Measurements from ENCODE around the gene SEZ6L. TPM values are rescaled to one million over a fixed set of nuclear protein-coding genes. Genes with fewer than 3 reads are reported as not detected.
"Not testable (repeated sequence)": the region's sequence is repeated elsewhere in the genome, so short reads cannot be mapped to it uniquely, and the experiment has no call there.

SEZ6L gene
- total RNA-seq, 4 donors from 2014 or later = 0.10 to 0.13 TPM; not detected in 2

DNA sequence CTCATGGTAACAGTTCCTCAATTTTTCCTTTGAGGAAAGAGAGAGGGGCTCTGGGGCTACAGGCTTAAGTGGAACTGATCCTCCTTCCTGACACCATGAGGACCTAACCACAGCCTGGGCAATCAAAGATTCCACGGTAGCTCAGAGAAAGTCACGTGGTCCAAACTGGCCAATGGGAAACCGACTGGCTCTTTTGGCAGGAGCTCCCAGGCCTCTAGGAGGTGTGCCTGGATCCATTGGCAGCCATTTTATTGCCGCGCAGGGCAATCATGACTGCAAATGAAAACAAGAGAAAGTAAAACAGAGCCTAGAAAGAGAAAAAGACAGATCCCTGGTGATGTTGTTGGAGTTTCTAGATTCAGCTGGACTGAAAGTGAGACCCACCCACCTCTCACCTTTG, 232.5 kb downstream of the SEZ6L start:
- H3K4me1 ChIP-seq = no peaks in the 10 kb centered on the region
- no peaks in the 10 kb centered on the region for H3K36me3 ChIP-seq
- no peak overlapping the region for H3K27ac ChIP-seq
- TF ChIP-seq POLR2A (IDR thresholded peaks at IDR 0.05) = no peak
- TF ChIP-seq, protein P1, sequence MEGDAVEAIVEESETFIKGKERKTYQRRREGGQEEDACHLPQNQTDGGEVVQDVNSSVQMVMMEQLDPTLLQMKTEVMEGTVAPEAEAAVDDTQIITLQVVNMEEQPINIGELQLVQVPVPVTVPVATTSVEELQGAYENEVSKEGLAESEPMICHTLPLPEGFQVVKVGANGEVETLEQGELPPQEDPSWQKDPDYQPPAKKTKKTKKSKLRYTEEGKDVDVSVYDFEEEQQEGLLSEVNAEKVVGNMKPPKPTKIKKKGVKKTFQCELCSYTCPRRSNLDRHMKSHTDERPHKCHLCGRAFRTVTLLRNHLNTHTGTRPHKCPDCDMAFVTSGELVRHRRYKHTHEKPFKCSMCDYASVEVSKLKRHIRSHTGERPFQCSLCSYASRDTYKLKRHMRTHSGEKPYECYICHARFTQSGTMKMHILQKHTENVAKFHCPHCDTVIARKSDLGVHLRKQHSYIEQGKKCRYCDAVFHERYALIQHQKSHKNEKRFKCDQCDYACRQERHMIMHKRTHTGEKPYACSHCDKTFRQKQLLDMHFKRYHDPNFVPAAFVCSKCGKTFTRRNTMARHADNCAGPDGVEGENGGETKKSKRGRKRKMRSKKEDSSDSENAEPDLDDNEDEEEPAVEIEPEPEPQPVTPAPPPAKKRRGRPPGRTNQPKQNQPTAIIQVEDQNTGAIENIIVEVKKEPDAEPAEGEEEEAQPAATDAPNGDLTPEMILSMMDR (IDR thresholded peaks at IDR 0.05 in 4 of 5, conservative IDR thresholded peaks at IDR 0.05 in 1 of 5) = no peak
- H3K4me3 ChIP-seq = no peak overlapping the region
- H3K27me3 ChIP-seq = peaks cover 0 to 6% (median 0%) of the 10 kb centered on the region in 3 donors
- H3K9me3 ChIP-seq = no peaks in the 10 kb centered on the region
- in situ Hi-C loops (cut with MboI; ENCODE audit: low sequenced_read_pairs in 4 of 4) = loop anchor here in 1 of 4 donors (5.0 kb wide), 1 partner anchor 61 kb away; no protein-coding TSS in a partner anchor
- intact Hi-C loops (cut with DNase I; ENCODE audit: low total_unique reads) = no loop called here
- no peak for DNase-seq
- no peak for ATAC-seq

GRCh38 chr22:26404851-26405421, 235.7 kb downstream of the SEZ6L start:
- no peak for TF ChIP-seq POLR2A (IDR thresholded peaks at IDR 0.05)
- TF ChIP-seq, protein P1 (IDR thresholded peaks at IDR 0.05 in 4 of 5, conservative IDR thresholded peaks at IDR 0.05 in 1 of 5) = no peak
- in situ Hi-C loops (cut with MboI; ENCODE audit: low sequenced_read_pairs in 4 of 4) = loop anchor here in 1 of 4 donors (5.0 kb wide), 1 partner anchor 57 kb away; no protein-coding TSS in a partner anchor
- DNase-seq = no peak
- intact Hi-C loops (cut with DNase I; ENCODE audit: low total_unique reads) = no loop called here
- no peak overlapping the region for H3K4me3 ChIP-seq
- peaks cover 0 to 8% (median 0%) of the 10 kb centered on the region in 3 donors for H3K27me3 ChIP-seq
- no peaks in the 10 kb centered on the region for H3K36me3 ChIP-seq
- H3K9me3 ChIP-seq = no peaks in the 10 kb centered on the region
- H3K4me1 ChIP-seq = no peaks in the 10 kb centered on the region
- no peak for ATAC-seq
- H3K27ac ChIP-seq = no peak overlapping the region

DNA sequence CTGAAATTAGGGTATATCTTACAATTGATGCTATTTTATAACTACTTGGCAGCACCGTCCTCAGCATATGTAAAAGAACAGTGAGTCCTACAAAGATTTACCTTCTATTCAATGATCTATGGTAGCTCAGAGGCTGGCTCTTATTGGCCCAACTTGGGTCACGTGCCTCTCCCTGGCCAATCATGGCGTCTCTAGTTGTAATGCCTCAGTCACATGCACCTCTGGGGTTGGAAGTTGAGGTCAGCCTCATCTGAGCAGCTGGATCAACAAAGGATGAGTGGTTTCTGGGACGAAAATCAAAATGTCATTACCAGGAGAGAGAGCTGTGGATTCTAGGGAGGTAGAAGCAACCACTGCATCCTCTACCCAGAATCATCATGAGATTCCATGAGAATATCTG, 236.9 kb downstream of the SEZ6L start:
- intact Hi-C loops (cut with DNase I; ENCODE audit: low total_unique reads) = no loop called here
- H3K36me3 ChIP-seq = no peaks in the 10 kb centered on the region
- in situ Hi-C loops (cut with MboI; ENCODE audit: low sequenced_read_pairs in 4 of 4) = no loop called here
- H3K27me3 ChIP-seq = peaks cover 0 to 8% (median 0%) of the 10 kb centered on the region in 3 donors
- H3K9me3 ChIP-seq = no peaks in the 10 kb centered on the region
- TF ChIP-seq, protein P1 (IDR thresholded peaks at IDR 0.05 in 4 of 5, conservative IDR thresholded peaks at IDR 0.05 in 1 of 5) = no peak
- no peak for TF ChIP-seq POLR2A (IDR thresholded peaks at IDR 0.05)
- no peaks in the 10 kb centered on the region for H3K4me1 ChIP-seq
- ATAC-seq = no peak
- H3K27ac ChIP-seq = no peak overlapping the region
- DNase-seq = no peak
- H3K4me3 ChIP-seq = no peak overlapping the region

DNA sequence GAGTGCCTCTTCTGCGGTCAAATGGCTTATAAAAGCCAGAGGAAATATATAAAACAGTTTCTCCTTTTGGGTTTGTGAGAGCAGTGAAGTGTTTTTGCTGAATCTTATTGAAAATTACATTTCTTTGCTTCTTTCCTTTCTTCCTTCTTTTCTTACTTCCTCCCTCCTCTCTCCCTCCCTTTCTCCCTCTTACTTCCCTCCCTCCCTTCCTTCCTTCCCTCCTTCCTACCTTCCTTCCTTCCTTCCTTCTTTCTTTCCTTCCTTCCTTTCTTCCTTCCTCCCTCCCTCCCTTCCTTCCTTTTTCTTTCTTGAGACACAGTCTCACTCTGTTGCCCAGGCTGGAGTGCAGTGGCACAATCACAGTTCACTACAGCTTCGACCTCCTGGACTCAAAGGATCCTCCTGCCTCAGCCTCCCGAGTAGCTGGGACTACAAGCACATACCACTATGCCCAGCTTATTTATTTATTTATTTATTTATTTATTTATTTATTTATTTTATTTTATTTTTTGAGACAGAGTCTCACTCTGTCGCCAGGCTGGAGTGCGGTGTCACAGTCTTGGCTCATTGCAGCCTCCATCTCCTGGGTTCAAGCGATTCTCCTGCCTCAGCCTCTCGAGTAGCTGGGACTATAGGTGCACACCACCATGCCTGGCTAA, 239.4 kb downstream of the SEZ6L start:
- H3K27me3 ChIP-seq; H3K4me3 ChIP-seq; H3K4me1 ChIP-seq; intact Hi-C loops (cut with DNase I; ENCODE audit: low total_unique reads); H3K9me3 ChIP-seq; DNase-seq; H3K36me3 ChIP-seq; ATAC-seq; in situ Hi-C loops (cut with MboI; ENCODE audit: low sequenced_read_pairs in 4 of 4); H3K27ac ChIP-seq: not testable (repeated sequence)

- TF ChIP-seq POLR2A (IDR thresholded peaks at IDR 0.05) = no peak
- TF ChIP-seq, protein P1 (IDR thresholded peaks at IDR 0.05 in 4 of 5, conservative IDR thresholded peaks at IDR 0.05 in 1 of 5) = no peak
- DNase-seq = no peak
- no peak overlapping the region for H3K27ac ChIP-seq
- no peak for ATAC-seq
- no peaks in the 10 kb centered on the region for H3K4me1 ChIP-seq
- no peaks in the 10 kb centered on the region for H3K9me3 ChIP-seq
- H3K4me3 ChIP-seq = no peak overlapping the region
- H3K27me3 ChIP-seq = peaks cover 0 to 13% (median 8%) of the 10 kb centered on the region in 3 donors
- H3K36me3 ChIP-seq = no peaks in the 10 kb centered on the region
- intact Hi-C loops (cut with DNase I; ENCODE audit: low total_unique reads) = no loop called here
- in situ Hi-C loops (cut with MboI; ENCODE audit: low sequenced_read_pairs in 4 of 4) = no loop called here
These were observed 240.6 kb downstream of the SEZ6L start for GRCh38 chr22:26409719-26410335.
